GM18502 (cell line): ENCODE data around the gene AMIGO3.

ENCODE experiments used
- ATAC-seq: cut with Tn5 transposase; IDR thresholded peaks from one replicate; pipeline ENCODE4 v1.9.1; 2021; ENCODE audit warnings: mild to moderate bottlenecking; ENCODE audit not compliant: unreplicated experiment, poor library complexity

AMIGO3 gene

GRCh38 chr3:49727154-49727923, 7.9 kb upstream of the AMIGO3 start:
- ATAC-seq: no peak

GRCh38 chr3:49725906-49726681, 6.6 kb upstream of the AMIGO3 start:
- no peak for ATAC-seq

GRCh38 chr3:49724586-49724985, 5.1 kb upstream of the AMIGO3 start:
- no peak for ATAC-seq

- peak; percentile 80 for ATAC-seq
Observed at GRCh38 chr3:49723628-49724551, 4.4 kb upstream of the AMIGO3 start, which contains the start of gene GMPPB. TSS of gene GMPPB (minus strand) at chr3:49723951. CDS start at chr3:49723726, 225 bp downstream.

- no peak for ATAC-seq
Observed at GRCh38 chr3:49723296-49723627, 3.8 kb upstream of the AMIGO3 start.

- no peak for ATAC-seq
Observed at GRCh38 chr3:49722896-49723295, 3.4 kb upstream of the AMIGO3 start.

GRCh38 chr3:49721896-49722781, 2.7 kb upstream of the AMIGO3 start:
- no peak for ATAC-seq

- no peak for ATAC-seq
Observed at GRCh38 chr3:49721596-49721895, 2.1 kb upstream of the AMIGO3 start.

GRCh38 chr3:49720855-49721595, 1.5 kb upstream of the AMIGO3 start:
- ATAC-seq: no peak

GRCh38 chr3:49718858-49719213, 648 bp downstream of the AMIGO3 start:
- no peak for ATAC-seq

- no peak for ATAC-seq
Observed at GRCh38 chr3:49717959-49718857, 1.3 kb downstream of the AMIGO3 start.

GRCh38 chr3:49717211-49717958, 2.1 kb downstream of the AMIGO3 start:
- no peak for ATAC-seq

GRCh38 chr3:49716691-49717210, 2.7 kb downstream of the AMIGO3 start:
- ATAC-seq: no peak

- no peak for ATAC-seq
Observed at GRCh38 chr3:49716169-49716568, 3.3 kb downstream of the AMIGO3 start.

- no peak for ATAC-seq
Observed at GRCh38 chr3:49715611-49716121, 3.8 kb downstream of the AMIGO3 start.

GRCh38 chr3:49714728-49715550, 4.5 kb downstream of the AMIGO3 start:
- ATAC-seq: no peak
